DOHH2 (cell line): ENCODE measurements around the gene PTCD3.

Experiments used
- H3F3A ChIP-seq: fragments of 200-600 bp; sonication (generic), shearing (Covaris generic); 2 replicates; pipeline ENCODE4 v1.6.0; 2016; ENCODE audit warnings: antibody characterized with exemption, mild to moderate bottlenecking; ENCODE audit not compliant: control insufficient read depth, insufficient read depth
- H3K27ac ChIP-seq: fragments of 200-600 bp; sonication (generic); 2 replicates; pipeline ENCODE4 v1.5.1; 2014; ENCODE audit warnings: low read depth, mild to moderate bottlenecking, low read length, moderate library complexity
- H3K27me3 ChIP-seq: fragments of 200-600 bp; sonication (generic); 2 replicates; pipeline ENCODE4 v1.6.1; 2014; ENCODE audit warnings: mild to moderate bottlenecking, low read length, mixed read lengths; ENCODE audit not compliant: control insufficient read depth
- H3K36me3 ChIP-seq: fragments of 200-600 bp; sonication (generic); 2 replicates; pipeline ENCODE4 v1.6.1; 2014; ENCODE audit warnings: mild to moderate bottlenecking, low read length, moderate library complexity, mixed read lengths; ENCODE audit not compliant: control insufficient read depth
- H3K4me1 ChIP-seq: fragments of 200-600 bp; sonication (generic); 2 replicates; pipeline ENCODE4 v1.6.1; 2014; ENCODE audit warnings: mild to moderate bottlenecking, low read length, mixed read lengths; ENCODE audit not compliant: control insufficient read depth
- H3K4me2 ChIP-seq: fragments of 200-600 bp; sonication (generic); 2 replicates; pipeline ENCODE4 v1.6.0; 2014; ENCODE audit warnings: mild to moderate bottlenecking, low read length, moderate library complexity
- H3K4me3 ChIP-seq: fragments of 200-600 bp; sonication (generic); 2 replicates; pipeline ENCODE4 v1.5.1; 2014; ENCODE audit warnings: mild to moderate bottlenecking, low read length, mixed read lengths
- H3K79me2 ChIP-seq: fragments of 200-600 bp; sonication (generic); 2 replicates; pipeline ENCODE4 v1.6.1; 2014; ENCODE audit warnings: mild to moderate bottlenecking, low read length, mixed read lengths; ENCODE audit not compliant: control insufficient read depth
- H3K9me2 ChIP-seq: fragments of 200-600 bp; sonication (generic); replicated peaks from 2 replicates; pipeline ENCODE4 v1.6.1; 2014; ENCODE audit warnings: mild to moderate bottlenecking, low read length, mixed read lengths; ENCODE audit not compliant: control insufficient read depth
- H3K9me3 ChIP-seq: fragments of 200-600 bp; sonication (generic); 2 replicates; pipeline ENCODE4 v1.6.1; 2014; ENCODE audit warnings: antibody characterized with exemption, low read length, mixed read lengths; ENCODE audit not compliant: control insufficient read depth, insufficient read depth
- H4K20me1 ChIP-seq: fragments of 200-600 bp; sonication (generic); 2 replicates; pipeline ENCODE4 v1.6.0; 2014; ENCODE audit warnings: low read depth, mild to moderate bottlenecking, antibody characterized with exemption, low read length, moderate library complexity; ENCODE audit not compliant: control insufficient read depth, insufficient read depth
- EZH2phosphoT487 ChIP-seq: fragments of 200-600 bp; sonication (generic); IDR thresholded peaks from 2 replicates; pipeline ENCODE4 v1.6.1; 2017; ENCODE audit warnings: borderline replicate concordance, mild to moderate bottlenecking, antibody characterized with exemption, low read length, moderate library complexity, mixed read lengths
- TF ChIP-seq, protein P1 (sequence below): fragments of 200-600 bp; sonication (generic); IDR thresholded peaks from one replicate; pipeline ENCODE4 v1.5.1; 2014; ENCODE audit warnings: antibody characterized with exemption, mild to moderate bottlenecking, low read depth, low read length; ENCODE audit not compliant: poor library complexity, severe bottlenecking

PTCD3 gene

DNA sequence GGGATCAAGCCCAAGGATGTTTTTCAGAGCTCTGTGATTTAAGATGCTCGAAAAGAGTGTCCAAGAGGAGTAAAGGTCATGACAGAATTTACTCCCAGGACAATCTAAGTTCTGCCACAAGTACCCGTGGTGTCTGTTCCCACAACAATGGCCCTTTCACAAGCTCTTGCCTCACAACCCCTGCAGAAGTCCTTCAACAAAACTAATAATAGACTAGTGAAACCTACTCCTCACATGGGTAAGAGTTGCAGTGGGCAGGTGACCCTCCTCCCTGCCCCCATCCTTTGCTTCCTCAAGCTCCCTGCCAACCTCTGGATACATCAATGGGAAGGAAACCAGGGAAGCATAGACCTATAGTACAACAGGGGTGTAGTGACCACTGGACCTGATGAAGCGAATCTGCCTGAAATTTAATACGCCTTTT lies 34.9 kb downstream of the PTCD3 start:
- Histone ChIP-seq H3K4me3 (no peak overlapping the region), H3F3A (peaks cover 40% of the 10 kb centered on the region), H3K9me3 (no peaks in the 10 kb centered on the region), H3K27me3 (no peaks in the 10 kb centered on the region), H3K79me2 (no peaks in the 10 kb centered on the region), H3K4me1 (no peaks in the 10 kb centered on the region), H3K9me2 (no peaks in the 10 kb centered on the region), H3K4me2 (no peak overlapping the region), H3K27ac (no peak overlapping the region), H3K36me3 (peaks cover 95% of the 10 kb centered on the region), H4K20me1 (peaks cover 5% of the 10 kb centered on the region; the same call in 1 of the 2 replicates)
- TF ChIP-seq EZH2phosphoT487, result no peak
- TF ChIP-seq, protein P1, sequence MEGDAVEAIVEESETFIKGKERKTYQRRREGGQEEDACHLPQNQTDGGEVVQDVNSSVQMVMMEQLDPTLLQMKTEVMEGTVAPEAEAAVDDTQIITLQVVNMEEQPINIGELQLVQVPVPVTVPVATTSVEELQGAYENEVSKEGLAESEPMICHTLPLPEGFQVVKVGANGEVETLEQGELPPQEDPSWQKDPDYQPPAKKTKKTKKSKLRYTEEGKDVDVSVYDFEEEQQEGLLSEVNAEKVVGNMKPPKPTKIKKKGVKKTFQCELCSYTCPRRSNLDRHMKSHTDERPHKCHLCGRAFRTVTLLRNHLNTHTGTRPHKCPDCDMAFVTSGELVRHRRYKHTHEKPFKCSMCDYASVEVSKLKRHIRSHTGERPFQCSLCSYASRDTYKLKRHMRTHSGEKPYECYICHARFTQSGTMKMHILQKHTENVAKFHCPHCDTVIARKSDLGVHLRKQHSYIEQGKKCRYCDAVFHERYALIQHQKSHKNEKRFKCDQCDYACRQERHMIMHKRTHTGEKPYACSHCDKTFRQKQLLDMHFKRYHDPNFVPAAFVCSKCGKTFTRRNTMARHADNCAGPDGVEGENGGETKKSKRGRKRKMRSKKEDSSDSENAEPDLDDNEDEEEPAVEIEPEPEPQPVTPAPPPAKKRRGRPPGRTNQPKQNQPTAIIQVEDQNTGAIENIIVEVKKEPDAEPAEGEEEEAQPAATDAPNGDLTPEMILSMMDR, result no peak

DNA sequence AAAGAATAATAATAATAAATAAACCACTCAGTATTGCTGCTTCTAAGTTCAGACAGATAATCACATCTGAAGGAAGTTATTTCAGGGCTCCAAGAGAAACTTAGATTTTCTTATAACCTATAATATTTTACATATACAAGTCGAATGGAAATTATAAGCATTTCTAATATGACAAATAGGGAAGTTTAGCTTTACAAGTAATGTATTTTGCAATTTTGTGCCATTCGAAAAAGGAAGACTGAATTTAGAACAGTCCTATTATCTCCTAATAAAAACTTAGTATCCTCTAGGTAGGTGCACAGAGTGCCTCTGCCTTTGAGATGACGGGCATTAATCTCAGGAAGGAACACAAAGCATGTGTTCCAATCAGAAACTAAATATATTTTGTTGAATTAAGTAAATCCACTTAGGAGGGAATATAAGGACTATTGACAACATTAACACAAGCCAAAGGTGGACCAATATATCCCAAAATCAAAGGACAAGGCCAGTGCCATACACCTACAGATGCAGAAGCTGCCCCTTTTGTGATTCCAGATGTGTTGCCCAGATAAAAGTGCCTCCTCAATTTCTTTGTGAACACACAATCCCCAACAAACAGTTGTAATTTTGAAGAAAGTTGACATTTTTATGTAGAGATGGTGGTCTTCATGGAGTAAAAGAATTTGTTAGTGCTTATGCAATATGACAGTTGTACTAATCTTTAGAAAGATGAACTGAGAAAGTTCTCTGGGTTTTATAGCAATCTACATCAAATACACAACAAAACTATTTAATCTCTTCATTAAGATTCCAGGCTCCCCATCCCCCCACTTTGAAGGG lies 36.6 kb downstream of the PTCD3 start:
- H3K27me3 ChIP-seq, result no peaks in the 10 kb centered on the region
- peaks cover 5% of the 10 kb centered on the region; the same call in 1 of the 2 replicates for H4K20me1 ChIP-seq
- H3K4me2 ChIP-seq, result no peak overlapping the region
- no peaks in the 10 kb centered on the region for H3K79me2 ChIP-seq
- no peaks in the 10 kb centered on the region for H3K9me3 ChIP-seq
- no peak overlapping the region for H3K4me3 ChIP-seq
- TF ChIP-seq, protein P1, result no peak
- TF ChIP-seq EZH2phosphoT487, result no peak
- H3K36me3 ChIP-seq, result peaks cover 92% of the 10 kb centered on the region
- no peaks in the 10 kb centered on the region for H3K9me2 ChIP-seq
- H3K27ac ChIP-seq, result no peak overlapping the region
- H3K4me1 ChIP-seq, result no peaks in the 10 kb centered on the region
- H3F3A ChIP-seq, result peaks cover 36% of the 10 kb centered on the region

DNA sequence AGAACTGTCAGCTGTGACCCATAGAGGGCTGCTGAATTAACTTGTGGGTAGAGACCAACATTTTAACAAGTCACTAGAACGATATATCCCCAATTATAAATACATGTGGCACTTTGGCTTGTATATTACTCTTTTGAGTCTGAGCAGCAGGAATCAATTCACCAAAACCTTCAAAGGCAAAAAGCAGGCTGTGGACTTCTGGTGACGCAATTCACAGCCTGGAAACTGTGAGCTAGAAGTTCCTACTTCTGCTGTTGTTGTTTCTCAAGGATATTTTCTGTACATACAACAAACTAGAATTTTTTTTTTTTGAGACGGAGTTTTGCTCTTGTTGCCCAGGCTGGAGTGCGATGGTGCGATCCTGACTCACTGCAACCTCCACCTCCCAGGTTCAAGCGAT lies 37.3 kb downstream of the PTCD3 start:
- H3K9me3 ChIP-seq, result no peaks in the 10 kb centered on the region
- TF ChIP-seq EZH2phosphoT487, result no peak
- TF ChIP-seq, protein P1, result no peak
- no peak overlapping the region for H3K27ac ChIP-seq
- H3K27me3 ChIP-seq, result no peaks in the 10 kb centered on the region
- peaks cover 92% of the 10 kb centered on the region for H3K36me3 ChIP-seq
- peaks cover 36% of the 10 kb centered on the region for H3F3A ChIP-seq
- no peaks in the 10 kb centered on the region for H3K4me1 ChIP-seq
- H4K20me1 ChIP-seq, result peaks cover 5% of the 10 kb centered on the region; the same call in 1 of the 2 replicates
- no peaks in the 10 kb centered on the region for H3K79me2 ChIP-seq
- H3K4me2 ChIP-seq, result no peak overlapping the region
- no peaks in the 10 kb centered on the region for H3K9me2 ChIP-seq
- H3K4me3 ChIP-seq, result no peak overlapping the region
